ENCODE results near the gene KRT27.

DNA sequence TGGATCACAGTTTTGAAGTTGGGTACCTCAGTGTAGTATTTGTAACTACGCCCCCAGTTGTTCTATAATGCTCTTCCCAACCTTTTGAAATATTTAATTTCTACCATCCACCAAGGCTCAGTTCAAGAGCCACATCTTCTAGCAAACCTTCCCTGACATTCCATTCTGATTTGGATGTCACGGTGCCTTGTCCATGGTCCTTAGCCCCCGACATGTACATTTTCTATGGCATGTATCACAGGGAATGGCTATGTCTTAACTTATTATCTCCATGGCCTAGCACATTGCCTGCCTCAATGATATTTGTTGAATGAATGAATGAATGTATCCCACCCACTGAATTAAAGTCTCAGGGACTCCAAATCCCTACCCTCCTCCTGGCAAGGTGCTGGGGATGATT is 23.8 kb upstream of the KRT27 start:
- TF ChIP-seq CTCF (IDR thresholded peaks at IDR 0.05; ENCODE audit: insufficient read depth, low read depth, low read length) (no peak), EZH2 (IDR thresholded peaks at IDR 0.05; ENCODE audit: insufficient read depth, low read length) (no peak)
